Measurements from ENCODE around the gene NUP93.

The NUP93 gene

DNA sequence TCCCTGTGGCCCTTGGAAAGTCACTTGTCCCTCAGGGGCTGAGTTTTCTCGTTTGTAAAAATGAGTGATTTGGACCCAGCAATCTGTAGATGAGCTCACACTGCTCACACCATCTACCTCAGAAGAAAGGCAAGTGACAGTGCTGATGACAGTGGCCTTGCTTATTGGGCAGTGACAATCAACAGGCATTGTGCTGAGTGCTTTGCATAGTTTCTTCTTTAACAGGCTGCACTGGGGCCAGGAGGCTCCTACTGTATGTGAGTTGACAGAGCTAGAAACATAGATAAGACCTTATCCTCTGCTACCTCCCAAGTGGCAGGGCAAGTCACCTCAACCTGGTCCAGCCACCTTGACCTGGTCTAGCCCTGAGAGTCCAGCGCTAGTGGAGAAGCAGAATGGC, 105.4 kb downstream of the NUP93 start:
- TF ChIP-seq SIN3A (IDR thresholded peaks at IDR 0.05; ENCODE audit: borderline replicate concordance, insufficient read depth, low read length), result no peak
- no peak for TF ChIP-seq FOXP2 (optimal IDR thresholded peaks at IDR 0.05; ENCODE audit: borderline replicate concordance, extremely low read depth, extremely low read length, insufficient read depth)
- TF ChIP-seq POLR2AphosphoS5 (IDR thresholded peaks at IDR 0.05; ENCODE audit: low read depth, low read length), result no peak

DNA sequence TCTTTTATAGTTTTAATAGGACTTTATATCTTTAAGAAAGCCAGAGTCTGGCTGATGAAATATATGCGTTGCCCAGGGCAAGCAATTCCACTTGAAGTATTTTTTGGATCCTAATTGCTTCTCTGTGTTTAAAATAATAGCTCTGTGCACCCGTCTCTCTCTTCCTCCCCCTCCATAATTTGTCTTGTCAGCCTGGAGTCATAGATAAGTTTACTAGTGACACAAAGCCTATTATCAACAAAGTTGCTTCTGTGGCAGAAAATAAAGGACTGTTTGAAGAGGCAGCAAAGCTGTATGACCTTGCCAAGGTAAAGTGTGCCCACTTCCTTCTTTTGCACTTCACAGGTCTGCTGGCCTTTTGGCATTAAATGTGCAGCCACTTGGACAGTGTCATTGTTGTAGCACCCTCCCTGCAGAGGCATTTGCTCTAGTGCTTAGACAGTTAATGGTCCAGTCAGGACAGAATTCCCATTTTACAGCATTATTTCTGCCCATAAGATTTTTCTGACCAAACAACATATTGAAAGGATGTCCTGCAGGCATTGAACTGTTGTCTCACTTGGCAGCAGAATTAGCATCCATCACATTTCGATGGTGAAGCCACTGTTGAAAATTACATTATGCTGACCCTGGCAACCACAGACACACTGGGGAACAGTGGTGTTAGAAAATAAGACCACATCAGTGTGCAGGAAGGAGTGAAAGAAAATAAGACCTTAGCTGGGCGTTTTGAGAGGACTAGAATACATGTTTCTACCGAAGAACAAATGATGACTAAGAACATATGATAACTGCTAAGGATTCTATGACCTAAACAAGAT, 106.7 kb downstream of the NUP93 start:
- TF ChIP-seq SIN3A (IDR thresholded peaks at IDR 0.05; ENCODE audit: borderline replicate concordance, insufficient read depth, low read length), result no peak
- TF ChIP-seq POLR2AphosphoS5 (IDR thresholded peaks at IDR 0.05; ENCODE audit: low read depth, low read length), result no peak
- no peak for TF ChIP-seq FOXP2 (optimal IDR thresholded peaks at IDR 0.05; ENCODE audit: borderline replicate concordance, extremely low read depth, extremely low read length, insufficient read depth)
- TF ChIP-seq, protein P1, sequence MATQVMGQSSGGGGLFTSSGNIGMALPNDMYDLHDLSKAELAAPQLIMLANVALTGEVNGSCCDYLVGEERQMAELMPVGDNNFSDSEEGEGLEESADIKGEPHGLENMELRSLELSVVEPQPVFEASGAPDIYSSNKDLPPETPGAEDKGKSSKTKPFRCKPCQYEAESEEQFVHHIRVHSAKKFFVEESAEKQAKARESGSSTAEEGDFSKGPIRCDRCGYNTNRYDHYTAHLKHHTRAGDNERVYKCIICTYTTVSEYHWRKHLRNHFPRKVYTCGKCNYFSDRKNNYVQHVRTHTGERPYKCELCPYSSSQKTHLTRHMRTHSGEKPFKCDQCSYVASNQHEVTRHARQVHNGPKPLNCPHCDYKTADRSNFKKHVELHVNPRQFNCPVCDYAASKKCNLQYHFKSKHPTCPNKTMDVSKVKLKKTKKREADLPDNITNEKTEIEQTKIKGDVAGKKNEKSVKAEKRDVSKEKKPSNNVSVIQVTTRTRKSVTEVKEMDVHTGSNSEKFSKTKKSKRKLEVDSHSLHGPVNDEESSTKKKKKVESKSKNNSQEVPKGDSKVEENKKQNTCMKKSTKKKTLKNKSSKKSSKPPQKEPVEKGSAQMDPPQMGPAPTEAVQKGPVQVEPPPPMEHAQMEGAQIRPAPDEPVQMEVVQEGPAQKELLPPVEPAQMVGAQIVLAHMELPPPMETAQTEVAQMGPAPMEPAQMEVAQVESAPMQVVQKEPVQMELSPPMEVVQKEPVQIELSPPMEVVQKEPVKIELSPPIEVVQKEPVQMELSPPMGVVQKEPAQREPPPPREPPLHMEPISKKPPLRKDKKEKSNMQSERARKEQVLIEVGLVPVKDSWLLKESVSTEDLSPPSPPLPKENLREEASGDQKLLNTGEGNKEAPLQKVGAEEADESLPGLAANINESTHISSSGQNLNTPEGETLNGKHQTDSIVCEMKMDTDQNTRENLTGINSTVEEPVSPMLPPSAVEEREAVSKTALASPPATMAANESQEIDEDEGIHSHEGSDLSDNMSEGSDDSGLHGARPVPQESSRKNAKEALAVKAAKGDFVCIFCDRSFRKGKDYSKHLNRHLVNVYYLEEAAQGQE (IDR thresholded peaks at IDR 0.05; ENCODE audit: insufficient read depth in 1 of 2, low read depth in 2 of 2, low read length in 2 of 2), result no peak
- no peak for TF ChIP-seq TAF1 (IDR thresholded peaks at IDR 0.05; ENCODE audit: borderline replicate concordance, insufficient read depth, low read length)

DNA sequence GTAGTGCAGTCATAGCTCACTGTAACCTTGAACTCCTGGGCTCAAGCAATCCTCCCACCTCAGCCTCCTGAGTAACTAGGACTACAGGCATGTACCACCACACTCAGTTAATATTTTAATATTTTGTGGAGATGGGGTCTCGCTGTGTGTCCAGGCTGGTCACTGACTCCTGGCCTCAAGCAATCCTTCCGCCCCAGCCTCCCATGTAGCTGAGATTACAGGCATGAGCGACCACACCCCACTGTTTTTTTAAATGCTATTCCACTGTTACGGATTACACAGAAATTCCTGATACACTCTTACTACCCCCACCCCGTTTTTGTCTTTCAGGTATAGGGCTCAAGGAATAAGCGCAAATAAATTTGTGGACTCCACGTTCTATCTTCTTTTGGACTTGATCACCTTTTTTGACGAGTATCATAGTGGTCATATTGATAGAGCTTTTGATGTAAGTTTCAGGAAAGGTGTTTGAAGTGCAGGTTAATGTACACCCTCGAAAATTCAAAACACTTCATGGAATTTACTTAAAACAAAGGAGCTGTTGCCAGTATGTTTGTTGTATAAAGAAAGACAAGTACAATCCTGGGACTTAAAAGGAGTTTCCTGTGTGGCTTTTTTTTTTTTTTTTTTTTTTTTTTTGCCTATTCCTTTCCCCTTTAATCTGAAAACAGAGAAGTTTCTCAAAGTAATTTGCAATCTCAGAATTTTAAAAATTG, 108.9 kb downstream of the NUP93 start:
- TF ChIP-seq POLR2AphosphoS5 (IDR thresholded peaks at IDR 0.05; ENCODE audit: low read depth, low read length) (no peak), TAF1 (IDR thresholded peaks at IDR 0.05; ENCODE audit: borderline replicate concordance, insufficient read depth, low read length) (no peak), FOXP2 (optimal IDR thresholded peaks at IDR 0.05; ENCODE audit: borderline replicate concordance, extremely low read depth, extremely low read length, insufficient read depth) (no peak), SIN3A (IDR thresholded peaks at IDR 0.05; ENCODE audit: borderline replicate concordance, insufficient read depth, low read length) (no peak)
- TF ChIP-seq, protein P1 (IDR thresholded peaks at IDR 0.05; ENCODE audit: insufficient read depth in 1 of 2, low read depth in 2 of 2, low read length in 2 of 2), result no peak

DNA sequence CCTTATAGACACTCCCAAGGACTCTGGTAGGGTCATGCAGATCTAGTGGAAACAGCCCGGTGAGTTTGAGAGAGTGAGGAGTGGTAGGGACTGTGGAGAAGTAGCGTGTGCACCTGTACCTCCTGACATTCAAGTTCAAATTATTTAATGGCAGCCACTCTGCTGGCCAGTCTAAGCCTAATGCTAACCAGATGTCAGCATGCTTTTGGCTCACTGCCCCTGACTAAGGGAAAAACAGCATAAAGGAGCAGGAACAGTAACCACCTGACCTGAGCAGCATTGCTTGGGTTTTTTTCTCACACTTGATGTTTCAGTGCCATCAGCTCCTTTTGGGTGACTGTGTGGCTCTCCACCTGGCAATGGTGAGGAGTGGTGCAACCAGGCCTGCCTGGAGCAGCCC, 111.3 kb downstream of the NUP93 start:
- TF ChIP-seq, protein P1 (IDR thresholded peaks at IDR 0.05; ENCODE audit: insufficient read depth in 1 of 2, low read depth in 2 of 2, low read length in 2 of 2), result no peak
- no peak for TF ChIP-seq SIN3A (IDR thresholded peaks at IDR 0.05; ENCODE audit: borderline replicate concordance, insufficient read depth, low read length)
- TF ChIP-seq TAF1 (IDR thresholded peaks at IDR 0.05; ENCODE audit: borderline replicate concordance, insufficient read depth, low read length), result no peak
- TF ChIP-seq FOXP2 (optimal IDR thresholded peaks at IDR 0.05; ENCODE audit: borderline replicate concordance, extremely low read depth, extremely low read length, insufficient read depth), result no peak
- no peak for TF ChIP-seq POLR2AphosphoS5 (IDR thresholded peaks at IDR 0.05; ENCODE audit: low read depth, low read length)

DNA sequence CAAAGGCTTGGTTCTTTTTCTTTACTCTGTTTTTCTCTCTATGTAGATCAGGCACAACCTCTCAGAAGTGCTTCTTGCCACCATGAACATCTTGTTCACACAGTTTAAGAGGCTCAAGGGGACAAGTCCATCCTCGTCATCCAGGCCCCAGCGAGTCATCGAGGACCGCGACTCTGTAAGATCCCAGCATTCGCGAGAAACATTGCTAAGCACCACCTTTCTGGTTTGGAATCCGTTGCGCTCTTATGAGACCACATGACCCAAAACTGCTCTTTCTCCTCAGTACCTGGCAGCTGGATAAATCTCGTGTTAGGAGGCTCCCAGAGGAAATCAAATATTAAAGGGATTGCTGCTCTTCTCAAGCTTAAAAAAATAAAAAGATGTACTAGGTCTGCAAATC, 111.7 kb downstream of the NUP93 start:
- TF ChIP-seq POLR2AphosphoS5 (IDR thresholded peaks at IDR 0.05; ENCODE audit: low read depth, low read length) (no peak), SIN3A (IDR thresholded peaks at IDR 0.05; ENCODE audit: borderline replicate concordance, insufficient read depth, low read length) (no peak), FOXP2 (optimal IDR thresholded peaks at IDR 0.05; ENCODE audit: borderline replicate concordance, extremely low read depth, extremely low read length, insufficient read depth) (no peak), TAF1 (IDR thresholded peaks at IDR 0.05; ENCODE audit: borderline replicate concordance, insufficient read depth, low read length) (no peak)
- TF ChIP-seq, protein P1 (IDR thresholded peaks at IDR 0.05; ENCODE audit: insufficient read depth in 1 of 2, low read depth in 2 of 2, low read length in 2 of 2), result no peak

Data from PFSK-1 (cell line).